GM19238 (cell line): ENCODE results near the gene IFITM5.

Experiments
- DNase-seq: peaks from one replicate; pipeline ENCODE4 v3.0.0; 2011; ENCODE audit warnings: low spot score; ENCODE audit not compliant: insufficient read length

IFITM5 gene

DNA sequence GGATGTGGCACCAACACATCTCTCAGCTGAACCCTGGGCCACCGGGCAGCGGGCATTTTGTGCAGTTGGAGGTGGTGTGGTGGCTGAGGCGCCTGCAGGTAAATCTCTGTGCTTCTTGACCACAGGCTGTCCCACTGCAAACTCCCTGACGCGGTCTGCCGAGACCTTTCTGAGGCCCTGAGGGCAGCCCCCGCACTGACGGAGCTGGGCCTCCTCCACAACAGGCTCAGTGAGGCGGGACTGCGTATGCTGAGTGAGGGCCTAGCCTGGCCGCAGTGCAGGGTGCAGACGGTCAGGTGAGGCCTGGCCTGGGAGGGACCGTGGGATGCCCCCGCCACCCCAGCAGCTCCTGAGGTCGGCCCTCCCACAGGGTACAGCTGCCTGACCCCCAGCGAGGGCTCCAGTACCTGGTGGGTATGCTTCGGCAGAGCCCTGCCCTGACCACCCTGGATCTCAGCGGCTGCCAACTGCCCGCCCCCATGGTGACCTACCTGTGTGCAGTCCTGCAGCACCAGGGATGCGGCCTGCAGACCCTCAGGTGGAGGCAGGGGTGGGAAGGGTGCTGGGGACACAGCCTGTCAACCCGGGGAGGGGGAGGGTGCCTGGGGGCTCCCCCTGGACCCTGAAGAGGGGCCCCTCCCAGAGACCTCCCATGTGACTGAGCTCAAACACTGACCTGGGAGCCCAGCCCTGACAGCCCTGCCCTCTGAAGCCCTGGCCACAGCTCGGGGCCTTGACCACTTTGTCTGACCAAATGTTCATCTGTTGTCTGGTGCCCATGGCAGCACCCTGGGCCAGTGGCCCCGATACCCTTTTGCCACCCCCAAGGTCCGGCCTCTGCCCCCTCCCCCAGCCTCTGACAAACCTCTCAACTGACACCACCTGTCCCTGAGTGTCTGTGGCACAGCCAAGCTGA is 15.0 kb downstream of the IFITM5 start:
- peak; percentile 7 for DNase-seq

DNA sequence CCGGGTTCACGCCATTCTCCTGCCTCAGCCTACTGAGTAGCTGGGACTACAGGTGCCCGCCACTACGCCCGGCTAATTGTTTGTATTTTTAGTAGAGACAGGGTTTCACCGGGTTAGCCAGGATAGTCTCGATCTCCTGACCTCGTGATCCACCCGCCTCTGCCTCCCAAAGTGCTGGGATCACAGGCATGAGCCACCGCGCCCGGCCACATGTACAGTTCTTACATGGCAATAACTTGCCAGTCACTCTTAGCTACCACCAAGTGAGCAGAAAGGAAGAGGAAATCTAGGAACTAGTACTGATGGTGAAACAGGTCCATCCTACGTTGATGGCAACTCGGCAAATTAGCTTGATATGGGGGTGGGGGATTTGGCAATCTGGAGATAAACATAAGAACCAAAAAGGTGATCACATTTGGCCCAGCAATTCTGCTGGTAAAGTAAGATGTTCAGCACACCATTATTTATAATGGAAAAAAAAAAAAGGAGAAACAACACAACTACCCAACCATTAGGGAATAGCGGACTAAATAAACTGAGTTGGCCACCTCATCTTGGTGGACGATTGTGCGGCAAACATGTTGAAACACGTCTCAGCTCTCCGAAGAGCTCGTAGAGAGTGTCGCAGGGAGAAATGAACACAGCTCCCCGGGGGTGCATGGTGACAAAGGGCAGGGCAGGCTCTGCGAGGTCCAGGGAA is 15.8 kb downstream of the IFITM5 start:
- DNase-seq, result no peak

DNA sequence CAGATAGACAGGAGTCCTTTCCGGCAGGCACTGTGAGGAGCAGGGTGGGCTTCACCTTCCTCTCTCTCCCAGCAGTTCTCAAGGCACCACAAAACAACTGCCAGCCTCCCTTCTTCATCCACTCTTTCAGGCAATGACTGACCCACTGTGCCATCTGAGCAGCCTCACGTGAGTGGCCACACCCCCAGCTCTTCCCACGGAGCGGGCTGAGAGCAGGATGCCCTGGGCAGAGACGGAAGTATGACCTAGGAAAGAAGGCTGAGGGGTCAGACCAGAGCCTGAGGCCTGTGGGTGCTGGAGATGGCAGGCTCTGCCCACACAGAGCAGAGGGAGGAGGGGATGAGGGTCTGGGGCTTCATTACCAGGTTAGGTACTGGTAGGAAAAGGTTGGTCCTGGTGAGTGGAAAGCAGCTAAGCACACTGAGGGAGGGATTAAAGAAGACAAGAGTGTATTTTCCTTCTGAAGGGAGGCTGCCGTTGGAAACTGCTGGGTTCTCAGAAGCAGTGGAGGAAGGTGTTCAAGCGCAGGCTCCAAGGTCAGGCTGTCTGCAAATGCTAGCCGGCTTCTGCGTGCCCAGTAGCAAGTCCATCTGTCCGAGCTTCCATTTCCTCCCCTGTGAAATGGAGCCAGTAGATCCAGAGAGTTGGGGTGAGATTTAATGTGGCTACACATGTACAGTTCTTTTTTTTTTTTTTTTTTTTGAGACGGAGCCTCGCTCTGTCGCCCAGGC is 16.5 kb downstream of the IFITM5 start:
- no peak for DNase-seq

DNA sequence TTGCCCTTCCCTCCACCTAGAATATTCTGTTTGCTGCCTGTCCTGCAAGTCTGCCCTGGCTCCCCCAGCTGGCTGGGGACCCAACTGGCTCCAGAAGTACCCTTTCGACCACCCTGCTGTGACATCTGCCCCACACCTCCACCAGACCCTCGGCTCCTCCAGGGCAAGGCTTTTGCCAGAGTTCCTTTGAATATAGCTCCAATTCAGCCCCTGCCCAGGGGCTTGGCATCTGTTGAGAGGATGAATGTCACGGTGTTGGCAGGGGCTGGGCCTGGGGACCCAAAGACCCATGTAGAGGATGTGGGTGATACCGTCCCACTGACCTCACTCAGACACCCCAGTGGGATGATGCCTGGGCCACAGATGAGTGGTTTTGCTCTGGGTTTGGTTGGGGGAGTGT is 17.2 kb downstream of the IFITM5 start:
- DNase-seq, result no peak

DNA sequence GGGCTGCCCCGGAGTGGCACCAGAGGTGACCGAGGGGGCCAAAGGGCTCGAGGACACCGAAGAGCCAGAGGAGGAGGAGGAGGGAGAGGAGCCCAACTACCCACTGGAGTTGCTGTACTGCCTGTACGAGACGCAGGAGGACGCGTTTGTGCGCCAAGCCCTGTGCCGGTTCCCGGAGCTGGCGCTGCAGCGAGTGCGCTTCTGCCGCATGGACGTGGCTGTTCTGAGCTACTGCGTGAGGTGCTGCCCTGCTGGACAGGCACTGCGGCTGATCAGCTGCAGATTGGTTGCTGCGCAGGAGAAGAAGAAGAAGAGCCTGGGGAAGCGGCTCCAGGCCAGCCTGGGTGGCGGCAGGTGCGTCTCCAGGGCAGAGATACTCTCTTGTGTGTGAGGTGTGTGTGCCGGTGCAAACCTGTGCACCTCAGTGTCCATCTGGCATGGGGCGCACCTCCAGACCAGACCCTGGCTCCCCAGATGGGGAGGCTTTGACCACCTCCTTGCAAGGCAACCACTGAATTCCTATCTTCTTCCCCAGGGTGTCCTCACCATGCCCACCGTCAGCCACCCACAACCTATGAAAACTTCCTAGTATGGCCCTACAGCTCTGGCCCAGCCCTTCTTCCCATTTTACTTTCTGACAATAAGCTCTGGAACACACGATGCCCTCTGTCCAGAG is 17.7 kb downstream of the IFITM5 start:
- no peak for DNase-seq

DNA sequence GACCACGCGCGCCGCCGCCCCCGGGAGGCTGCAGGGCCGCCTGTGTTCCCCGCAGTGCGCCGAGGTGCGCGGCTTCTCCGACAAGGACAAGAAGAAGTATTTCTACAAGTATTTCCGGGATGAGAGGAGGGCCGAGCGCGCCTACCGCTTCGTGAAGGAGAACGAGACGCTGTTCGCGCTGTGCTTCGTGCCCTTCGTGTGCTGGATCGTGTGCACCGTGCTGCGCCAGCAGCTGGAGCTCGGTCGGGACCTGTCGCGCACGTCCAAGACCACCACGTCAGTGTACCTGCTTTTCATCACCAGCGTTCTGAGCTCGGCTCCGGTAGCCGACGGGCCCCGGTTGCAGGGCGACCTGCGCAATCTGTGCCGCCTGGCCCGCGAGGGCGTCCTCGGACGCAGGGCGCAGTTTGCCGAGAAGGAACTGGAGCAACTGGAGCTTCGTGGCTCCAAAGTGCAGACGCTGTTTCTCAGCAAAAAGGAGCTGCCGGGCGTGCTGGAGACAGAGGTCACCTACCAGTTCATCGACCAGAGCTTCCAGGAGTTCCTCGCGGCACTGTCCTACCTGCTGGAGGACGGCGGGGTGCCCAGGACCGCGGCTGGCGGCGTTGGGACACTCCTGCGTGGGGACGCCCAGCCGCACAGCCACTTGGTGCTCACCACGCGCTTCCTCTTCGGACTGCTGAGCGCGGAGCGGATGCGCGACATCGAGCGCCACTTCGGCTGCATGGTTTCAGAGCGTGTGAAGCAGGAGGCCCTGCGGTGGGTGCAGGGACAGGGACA is 18.4 kb downstream of the IFITM5 start:
- DNase-seq, result no peak

DNA sequence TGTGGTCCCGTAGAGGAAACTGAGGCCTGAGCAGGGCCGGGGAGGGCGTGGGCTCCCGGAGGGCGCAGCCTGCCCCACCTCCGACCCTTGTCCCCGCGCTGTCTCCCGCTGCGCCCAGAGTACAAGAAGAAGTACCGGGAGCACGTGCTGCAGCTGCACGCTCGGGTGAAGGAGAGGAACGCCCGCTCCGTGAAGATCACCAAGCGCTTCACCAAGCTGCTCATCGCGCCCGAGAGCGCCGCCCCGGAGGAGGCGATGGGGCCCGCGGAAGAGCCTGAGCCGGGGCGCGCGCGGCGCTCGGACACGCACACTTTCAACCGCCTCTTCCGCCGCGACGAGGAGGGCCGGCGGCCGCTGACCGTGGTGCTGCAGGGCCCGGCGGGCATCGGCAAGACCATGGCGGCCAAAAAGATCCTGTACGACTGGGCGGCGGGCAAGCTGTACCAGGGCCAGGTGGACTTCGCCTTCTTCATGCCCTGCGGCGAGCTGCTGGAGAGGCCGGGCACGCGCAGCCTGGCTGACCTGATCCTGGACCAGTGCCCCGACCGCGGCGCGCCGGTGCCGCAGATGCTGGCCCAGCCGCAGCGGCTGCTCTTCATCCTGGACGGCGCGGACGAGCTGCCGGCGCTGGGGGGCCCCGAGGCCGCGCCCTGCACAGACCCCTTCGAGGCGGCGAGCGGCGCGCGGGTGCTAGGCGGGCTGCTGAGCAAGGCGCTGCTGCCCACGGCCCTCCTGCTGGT is 19.2 kb downstream of the IFITM5 start:
- DNase-seq, result peak; percentile 41

DNA sequence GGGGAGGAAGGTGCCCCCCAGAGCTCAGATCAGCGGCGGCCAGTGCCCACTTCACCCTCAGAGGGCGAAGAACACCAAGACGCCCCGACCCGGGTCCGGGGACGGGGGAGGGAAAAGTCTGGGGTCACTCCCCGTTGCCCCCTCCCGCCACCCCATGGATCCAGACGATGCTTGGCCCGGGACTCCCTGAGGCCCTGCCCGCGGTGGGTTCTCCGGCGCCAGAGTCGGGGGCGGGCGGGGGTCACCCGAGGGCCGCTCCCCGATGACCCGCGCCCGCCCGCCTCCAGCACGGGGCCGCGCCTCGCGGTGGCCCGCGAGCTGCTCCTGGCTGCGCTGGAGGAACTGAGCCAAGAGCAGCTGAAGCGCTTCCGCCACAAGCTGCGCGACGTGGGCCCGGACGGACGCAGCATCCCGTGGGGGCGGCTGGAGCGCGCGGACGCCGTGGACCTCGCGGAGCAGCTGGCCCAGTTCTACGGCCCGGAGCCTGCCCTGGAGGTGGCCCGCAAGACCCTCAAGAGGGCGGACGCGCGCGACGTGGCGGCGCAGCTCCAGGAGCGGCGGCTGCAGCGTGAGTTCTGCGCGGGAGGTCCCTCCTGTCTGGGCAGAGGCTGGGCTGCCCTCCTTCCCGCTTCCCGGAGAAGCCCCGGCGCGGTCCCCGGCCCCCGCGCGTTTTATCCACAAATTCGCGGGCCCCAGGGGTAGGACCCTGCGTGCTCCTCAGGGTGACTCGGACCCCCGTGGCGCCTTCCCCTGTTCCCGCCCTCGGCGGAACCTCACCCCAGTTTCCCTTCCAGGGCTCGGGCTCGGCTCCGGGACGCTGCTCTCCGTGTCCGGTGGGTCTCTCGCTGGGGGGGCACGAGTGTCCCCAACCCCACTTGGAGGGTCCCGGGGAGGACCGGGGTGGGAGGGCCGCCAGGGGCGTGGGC is 20.0 kb downstream of the IFITM5 start:
- DNase-seq, result peak; percentile 12

DNA sequence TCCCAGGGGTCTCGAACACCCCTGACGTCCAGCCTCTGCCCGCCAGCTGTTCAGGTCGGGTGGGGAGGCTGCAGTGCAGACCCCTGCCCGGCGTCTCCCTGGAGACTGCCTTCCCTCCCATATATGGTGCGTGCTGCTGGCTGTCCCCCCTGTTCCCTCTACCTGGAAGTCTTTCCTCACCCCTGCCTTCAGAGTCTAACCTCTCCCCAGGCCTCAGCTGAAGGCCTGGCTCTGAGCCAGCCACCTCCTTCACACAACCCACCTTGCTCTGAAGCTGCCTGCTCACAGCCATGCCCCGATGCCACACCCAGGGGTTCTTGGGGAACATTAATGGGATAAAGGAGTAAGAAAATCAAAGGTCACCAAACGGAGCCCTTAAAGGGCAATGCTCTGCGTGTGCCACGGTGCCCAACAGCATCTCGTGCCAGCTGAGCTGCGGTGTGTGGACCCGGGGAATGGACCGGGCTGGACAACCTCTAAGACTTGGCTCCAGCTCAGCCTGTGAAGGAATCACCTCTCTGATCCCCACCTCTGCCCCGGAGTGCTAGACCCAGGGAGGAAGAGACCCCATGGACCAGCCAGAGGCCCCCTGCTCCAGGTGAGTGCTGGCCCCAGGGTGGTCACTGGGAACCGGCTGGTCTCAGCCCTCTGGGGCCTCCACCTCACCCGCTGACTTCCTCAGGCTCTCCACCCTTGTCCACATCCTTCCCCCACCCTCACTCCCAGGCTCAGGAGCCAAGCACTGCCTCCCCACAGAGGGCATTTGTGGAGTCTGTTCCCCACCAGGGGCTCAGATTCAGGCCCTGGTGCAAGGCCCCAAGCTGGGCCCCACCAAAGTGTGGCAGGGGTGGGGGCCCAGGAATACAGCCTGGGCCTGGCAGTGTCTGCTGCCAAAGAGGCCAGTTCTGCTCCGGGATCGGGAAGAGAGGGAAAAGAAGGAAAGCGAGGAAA is 21.1 kb downstream of the IFITM5 start, which contains the start of gene NLRP6:
Gene NLRP6, plus strand, starts transcription at position 407 of the 951 bp plus-strand sequence. Its CDS starts 163 bp downstream, at position 570.
- no peak for DNase-seq

DNA sequence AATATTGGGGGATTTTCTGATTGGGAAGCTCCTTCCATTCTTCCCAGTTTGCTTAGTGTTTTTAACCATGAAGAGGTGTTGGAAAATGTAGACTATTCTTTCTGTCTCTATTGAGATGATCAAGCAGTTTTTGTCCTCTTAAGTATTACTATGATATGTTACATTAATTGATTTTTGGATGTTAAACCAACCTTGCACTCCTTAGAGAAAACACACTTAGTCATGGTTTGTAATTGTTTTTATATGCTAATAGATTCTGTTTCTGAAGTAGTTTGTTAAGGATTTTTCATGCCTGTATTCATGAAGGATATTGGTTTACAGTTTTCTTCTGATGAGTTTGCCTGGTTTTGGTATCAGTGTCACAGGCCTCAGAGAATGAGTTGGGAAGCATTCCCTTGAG is 23.1 kb downstream of the IFITM5 start:
- DNase-seq, result no peak

DNA sequence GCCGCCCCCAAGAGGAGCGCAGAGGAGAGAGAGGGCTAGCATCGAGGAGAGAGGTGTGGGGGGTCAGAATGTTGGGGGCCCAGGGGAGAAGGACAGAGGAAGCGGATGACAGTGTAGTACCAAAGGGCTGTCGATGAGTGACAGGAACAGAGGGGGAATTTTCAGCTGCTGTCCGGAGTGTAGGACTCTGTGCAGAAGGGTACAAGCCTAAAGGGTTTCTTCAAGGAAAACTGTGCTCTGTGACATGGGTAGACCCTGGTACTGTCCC is 26.5 kb downstream of the IFITM5 start:
- DNase-seq, result no peak

DNA sequence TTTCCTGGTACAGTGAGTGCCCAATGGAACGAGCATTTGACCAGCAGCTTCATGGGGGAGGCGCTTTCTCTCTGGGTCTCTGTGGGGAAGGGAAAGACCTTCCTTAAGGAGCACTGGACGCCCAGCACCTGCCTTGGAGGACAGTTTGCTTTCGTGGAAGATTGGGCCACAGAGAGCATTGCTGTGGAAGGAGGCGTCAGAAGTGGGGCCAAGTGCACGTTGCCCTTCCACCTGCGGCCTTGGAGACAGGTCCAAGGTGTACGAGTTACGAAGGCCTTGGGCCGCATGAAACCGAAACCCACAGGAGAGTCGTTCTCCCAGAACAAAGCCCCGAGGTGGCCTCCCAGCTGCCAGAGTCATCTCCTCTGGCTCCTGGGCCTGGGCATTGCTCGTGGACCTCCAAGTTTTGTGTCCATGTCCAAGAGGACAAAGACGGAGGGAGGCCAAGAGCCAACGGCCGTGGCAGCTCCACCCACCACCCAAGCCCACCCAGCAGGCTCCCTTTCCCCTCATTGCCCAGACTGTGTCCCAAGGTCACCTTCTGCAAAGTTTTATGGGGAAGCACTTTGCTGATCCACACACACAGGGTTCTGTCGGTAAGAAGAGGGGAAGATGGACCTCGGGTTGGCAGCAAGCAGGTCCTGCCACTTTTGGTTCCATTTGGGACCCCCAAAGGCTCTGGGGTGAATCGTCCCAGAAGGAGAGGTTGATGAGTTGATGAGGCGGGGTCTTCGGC is 27.0 kb downstream of the IFITM5 start:
- no peak for DNase-seq

DNA sequence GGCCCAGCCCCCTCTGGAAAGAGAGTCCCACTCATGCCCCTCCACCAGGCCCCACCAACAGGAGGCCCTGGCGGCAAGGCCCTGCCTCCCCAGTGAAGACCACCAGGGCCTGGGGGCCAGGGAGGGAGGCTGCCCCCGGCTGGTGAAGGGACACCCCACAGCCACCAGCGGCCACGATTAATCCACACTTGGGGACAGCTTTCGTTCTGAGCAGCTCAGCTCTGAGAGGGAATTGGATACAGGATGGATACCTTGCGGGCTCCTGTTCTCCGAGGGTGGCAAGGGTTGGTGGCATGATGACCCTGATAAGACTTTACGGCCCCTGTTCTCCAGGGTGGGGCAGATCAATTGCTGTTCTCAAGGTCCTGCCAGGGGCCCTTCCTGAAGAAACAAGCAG is 28.0 kb downstream of the IFITM5 start:
- DNase-seq, result no peak

DNA sequence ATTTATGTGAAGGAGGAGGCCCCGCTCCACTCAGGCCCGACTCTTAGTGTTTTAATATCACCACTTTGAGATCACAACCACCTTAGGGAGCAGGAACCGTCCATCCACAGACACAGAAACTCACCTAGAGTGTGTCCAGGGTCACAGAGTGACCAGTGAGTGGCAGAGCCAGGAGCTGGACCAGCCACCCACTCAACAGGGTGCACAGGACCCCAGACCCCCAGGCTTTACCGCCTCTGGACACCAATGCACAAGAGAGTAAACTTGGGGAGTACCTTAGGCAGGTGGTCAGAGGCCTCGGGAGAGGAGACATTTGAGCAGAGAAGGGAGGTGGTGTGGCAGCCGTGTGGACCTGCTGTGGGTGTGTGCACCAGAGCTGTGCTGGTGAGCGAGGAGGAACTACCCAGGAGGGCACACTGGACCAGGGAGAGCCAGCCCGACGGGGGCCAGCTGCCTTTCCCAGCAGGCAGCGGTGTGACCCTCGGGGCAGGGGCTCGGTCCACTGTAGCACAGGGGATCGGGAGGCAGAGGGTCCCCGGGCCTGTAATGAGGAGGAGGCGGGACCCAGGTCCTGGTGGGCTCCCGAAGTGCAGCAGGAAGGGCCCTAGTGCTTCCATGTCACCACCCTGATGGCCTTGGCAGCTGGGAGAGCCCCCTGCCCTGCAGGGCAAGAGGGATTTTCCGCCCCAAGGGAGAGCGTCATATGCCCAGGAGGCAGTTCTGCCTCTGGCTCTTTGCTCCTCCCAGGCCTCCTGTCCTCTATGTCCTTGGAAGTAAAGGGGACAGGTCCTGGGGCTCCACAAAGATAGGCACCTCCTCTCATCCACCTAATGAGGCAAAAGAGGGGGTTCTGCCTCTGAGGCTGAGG is 28.6 kb downstream of the IFITM5 start:
- no peak for DNase-seq

DNA sequence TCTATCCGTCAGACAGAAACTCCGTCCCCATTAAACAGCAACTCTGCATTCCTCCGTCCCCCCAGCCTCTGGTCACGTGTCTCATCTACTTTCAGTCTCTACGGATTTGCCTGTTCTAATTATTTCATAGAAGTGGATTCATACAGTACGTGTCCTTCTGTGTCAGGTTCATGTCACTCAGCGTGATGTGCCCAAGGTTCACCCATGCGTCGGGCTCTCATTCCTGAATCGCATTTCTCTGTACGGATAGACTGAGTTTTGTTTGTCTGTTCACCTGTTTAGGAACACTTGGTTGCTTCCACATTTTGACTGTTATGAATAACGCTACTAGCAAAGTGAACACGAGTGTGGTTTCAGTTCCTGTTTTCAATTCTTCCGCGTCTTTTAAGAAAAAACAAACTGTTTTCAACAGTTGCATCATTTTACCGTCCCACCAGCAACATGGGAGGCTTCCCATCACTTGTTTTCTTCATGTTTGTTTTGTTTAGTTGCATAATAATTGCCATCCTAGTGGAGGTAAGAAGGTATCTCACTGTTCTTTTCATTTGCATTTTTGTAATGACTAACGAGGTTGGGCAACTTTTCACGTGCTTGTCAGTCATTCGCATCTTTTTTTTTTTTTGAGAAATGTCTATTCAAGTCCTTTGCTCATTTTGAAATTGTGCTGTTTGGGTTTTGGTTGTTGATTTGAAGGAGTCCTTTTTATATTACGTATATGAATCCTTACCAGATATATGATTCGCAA is 30.0 kb downstream of the IFITM5 start:
- no peak for DNase-seq
